ENCODE data around the gene PRSS57.

Gene PRSS57

DNA sequence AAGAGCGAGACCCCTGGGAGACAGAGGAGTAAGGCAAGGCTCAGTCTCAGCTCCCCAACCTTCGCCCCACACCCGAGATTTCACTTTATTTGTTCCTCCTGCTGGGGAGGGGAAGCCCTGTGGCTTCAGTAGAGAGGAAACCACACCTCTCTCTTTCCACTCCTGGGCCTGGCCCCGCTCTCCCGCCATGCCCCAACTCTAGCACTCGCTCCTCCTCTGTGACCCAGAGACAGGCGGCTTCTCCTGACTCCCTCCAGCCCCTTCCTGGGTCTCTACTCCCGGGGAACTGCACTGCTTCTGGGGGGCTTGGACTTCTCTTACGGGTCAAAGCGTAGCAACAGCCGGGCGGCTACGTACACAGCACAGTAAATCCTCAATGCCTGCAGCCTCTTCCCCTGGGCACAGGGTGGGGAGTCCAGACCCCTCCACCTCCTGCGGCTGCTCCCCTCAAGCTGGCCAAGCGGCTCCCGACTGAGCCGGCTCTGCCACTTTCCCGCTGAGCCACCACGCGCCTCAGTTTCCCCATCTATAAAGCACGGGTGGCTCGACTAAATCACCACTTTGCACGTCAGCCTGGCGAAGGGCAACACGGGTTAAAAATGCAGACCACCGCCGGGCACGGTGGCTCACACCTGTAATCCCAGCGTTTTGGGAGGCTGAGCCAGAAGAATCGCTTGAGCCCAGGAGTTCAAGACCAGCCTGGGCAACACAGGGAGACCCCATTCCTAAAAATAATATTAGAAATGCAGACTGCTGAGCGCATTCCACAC lies 33.6 kb downstream of the PRSS57 start:
- no peak for DNase-seq (ENCODE audit: extremely low read depth, low read depth)
- TF ChIP-seq CTCF (IDR thresholded peaks at IDR 0.05; ENCODE audit: low read depth, low read length), result no peak

DNA sequence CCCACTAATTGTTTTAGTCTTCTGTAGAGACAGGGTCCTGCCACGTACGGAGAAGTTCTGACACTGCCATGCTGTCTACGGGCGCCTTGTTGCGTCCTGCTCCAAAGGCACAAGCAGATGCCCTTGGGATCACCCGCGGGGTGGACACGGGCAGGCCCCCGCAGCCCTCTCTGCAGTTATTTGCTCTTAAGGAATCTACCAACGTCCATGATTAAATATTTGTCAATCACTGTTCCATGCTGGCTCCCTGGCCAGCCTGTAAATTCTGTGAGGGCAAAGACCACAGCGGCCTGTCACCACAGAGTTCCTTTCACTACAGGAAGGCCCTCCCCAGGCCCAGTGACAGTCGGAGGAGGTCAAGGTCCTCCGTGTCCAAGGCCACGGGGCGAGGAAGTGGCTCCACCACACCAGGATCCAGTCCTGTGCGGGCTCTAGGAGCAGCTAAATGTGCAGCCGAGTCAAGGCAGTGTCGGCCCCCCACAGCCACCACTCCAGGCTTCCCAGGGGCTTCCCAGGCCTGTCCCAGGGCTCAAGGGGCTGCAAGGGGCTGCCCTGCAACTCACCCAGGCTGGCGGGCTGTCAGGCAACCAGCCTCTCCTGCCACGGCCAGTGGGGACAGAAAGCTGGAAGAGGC lies 34.3 kb downstream of the PRSS57 start:
- TF ChIP-seq CTCF (IDR thresholded peaks at IDR 0.05; ENCODE audit: low read depth, low read length), result no peak
- DNase-seq (ENCODE audit: extremely low read depth, low read depth), result no peak

DNA sequence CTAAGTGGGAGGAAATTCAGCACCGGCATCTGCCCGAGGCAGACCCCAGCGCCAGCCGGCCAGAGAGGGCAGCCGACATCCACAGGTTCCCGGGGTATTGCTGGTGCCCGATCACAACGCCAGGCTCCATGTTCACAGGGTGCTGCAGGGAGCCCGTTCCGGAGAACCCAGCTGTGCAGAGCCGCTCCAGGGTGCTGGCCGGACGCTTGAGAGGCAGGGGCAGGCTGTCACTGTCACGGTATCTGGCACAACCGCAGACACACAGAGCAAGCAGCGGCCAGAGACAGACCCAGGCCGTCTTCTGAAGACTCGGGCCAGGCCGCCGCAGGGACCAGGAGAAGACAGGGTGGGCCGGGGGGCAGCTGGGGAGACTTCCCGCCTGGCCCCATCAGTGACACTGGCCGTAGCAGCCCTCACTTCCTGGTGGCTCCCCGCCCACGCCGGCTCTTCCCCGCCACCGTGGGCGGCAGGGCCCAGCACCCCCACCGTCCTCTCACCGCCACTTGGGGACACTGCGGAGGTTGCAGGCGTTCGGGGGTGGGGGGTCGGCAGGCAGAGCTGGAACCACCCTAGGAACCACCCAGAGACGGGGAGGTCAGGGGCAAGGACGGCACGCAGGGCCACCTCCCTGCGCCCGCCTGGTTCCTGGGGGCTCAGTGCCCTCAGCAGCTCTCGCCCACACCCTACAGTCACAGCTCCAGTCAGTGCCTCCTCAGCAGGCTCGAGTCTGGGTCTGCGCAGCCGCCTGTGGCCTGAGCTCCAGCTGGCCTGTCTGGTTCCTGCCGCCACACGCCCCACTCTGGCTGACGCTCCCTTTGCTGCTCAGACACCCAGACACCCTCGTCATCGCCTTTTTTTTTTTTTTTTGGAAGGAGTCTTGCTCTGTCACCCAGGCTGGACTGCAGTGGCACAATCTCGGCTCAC lies 36.1 kb downstream of the PRSS57 start:
- DNase-seq (ENCODE audit: extremely low read depth, low read depth), result no peak
- no peak for TF ChIP-seq CTCF (IDR thresholded peaks at IDR 0.05; ENCODE audit: low read depth, low read length)

DNA sequence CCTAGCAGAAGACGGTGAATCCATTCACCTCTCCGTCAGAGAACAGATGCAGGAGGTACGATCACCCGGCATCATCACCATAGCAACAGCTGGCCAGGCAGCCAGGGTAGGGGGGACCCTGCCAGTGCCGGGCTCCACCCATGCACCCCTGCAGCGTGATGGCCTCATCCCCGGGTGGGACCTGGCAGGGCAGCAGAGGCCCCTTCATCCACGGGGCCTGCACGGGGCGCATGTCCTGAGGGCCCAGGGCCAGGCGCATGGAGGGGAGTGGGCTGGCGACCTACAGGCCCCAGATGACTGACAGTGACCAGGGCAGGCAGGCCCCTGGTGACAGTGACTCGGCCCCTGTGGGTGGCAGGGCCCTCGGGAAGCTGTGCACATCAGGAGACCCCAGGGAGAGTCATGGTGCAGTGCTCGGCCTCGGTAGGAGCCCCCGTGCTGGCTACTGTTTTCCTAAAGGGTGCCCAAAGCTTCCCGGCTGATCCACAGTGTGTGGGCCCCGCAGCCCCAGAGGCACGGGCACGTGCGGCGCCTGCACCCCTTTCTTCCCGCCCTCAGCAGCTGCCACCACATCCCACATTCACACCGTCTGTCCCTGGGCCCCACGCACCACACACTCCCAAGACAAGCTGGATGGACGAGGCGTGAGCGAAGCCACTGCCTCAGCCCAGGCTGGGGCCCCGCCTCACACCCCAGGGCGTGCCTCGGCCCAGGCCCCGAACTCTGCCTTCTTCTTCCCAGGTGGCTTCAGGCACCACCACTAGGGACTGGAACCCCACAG lies 37.0 kb downstream of the PRSS57 start:
- no peak for DNase-seq (ENCODE audit: extremely low read depth, low read depth)
- no peak for TF ChIP-seq CTCF (IDR thresholded peaks at IDR 0.05; ENCODE audit: low read depth, low read length)

- no peak for TF ChIP-seq CTCF (IDR thresholded peaks at IDR 0.05; ENCODE audit: low read depth, low read length)
- no peak for DNase-seq (ENCODE audit: extremely low read depth, low read depth)
These were observed 37.6 kb downstream of the PRSS57 start for GRCh38 chr19:657611-658010.

- no peak for TF ChIP-seq CTCF (IDR thresholded peaks at IDR 0.05; ENCODE audit: low read depth, low read length)
- no peak for DNase-seq (ENCODE audit: extremely low read depth, low read depth)
These were observed 38.3 kb downstream of the PRSS57 start for GRCh38 chr19:656751-657559.

Measured in AG09319 (cell line).